K562 (cell line): ENCODE results near the gene SEMA3C. TPM values are rescaled to one million over a fixed set of nuclear protein-coding genes. Genes with fewer than 3 reads are reported as not detected.

ENCODE experiments used
- ATAC-seq: fragments of 200-7000 bp; cut with Tn5 transposase; 3 replicates; pipeline ENCODE4 v1.9.1; 2020; ENCODE audit warnings: moderate library complexity
- BruUV-seq: library from RNA; stranded (reverse); fragments of 400-500 nt; replicated peaks from 2 replicates; lab custom pipeline; 2021; lab: Mats Ljungman, UMichigan
- CTCF ChIA-PET: fragments of 300-600 bp; formaldehyde crosslinking; extraction: SDS; loops from one replicate; lab custom pipeline; 2021; ENCODE audit warnings: low intra/inter-chr PET ratio; lab: Yijun Ruan, JAX
- POLR2A ChIA-PET: fragments of 300-600, 350-650 bp; sonication (Branson Sonifier 250); formaldehyde crosslinking; extraction: SDS; loops from one replicate; lab custom pipeline; 2021; ENCODE audit warnings: antibody characterized with exemption, inconsistent platforms; lab: Yijun Ruan, JAX
- DNase-seq, 4 experiments: peaks; one replicate each; pipeline versions ENCODE4 v3.0.0 to v3.0.0-alpha.2; 2011 to 2018; ENCODE audit warnings: low spot score in 3 of 4, mixed read lengths in 3 of 4; ENCODE audit errors: extremely low read depth in 1 of 4
- FAIRE-seq: peaks from 2 replicates; lab custom pipeline; 2011; peaks lifted over from hg19 to GRCh38; lab: Jason Lieb, UNC
- H2AFZ ChIP-seq: 2 replicates; pipeline ENCODE4 v1.6.0; 2011; ENCODE audit warnings: low read depth, low read length, control low read depth, inconsistent platforms
- H3K27ac ChIP-seq: fragments of 200-600 bp; 3 replicates; pipeline ENCODE4 v1.8.0; 2011; ENCODE audit warnings: low read depth, mild to moderate bottlenecking, control low read depth, inconsistent platforms, low read length, moderate library complexity, mixed read lengths; ENCODE audit errors: extremely low read depth
- H3K27me3 ChIP-seq, 2 experiments: fragments of 300-600 bp in 1 of 2; 2 replicates in 1 of 2; 3 replicates in 1 of 2; pipeline versions ENCODE4 v1.6.0 to v1.8.0; 2011; ENCODE audit warnings: inconsistent platforms in 2 of 2, low read length in 2 of 2, mild to moderate bottlenecking in 1 of 2, mixed read lengths in 1 of 2, moderate library complexity in 1 of 2; ENCODE audit not compliant: control insufficient read depth in 2 of 2, insufficient read depth in 2 of 2
- H3K36me3 ChIP-seq: fragments of 300-600 bp; 3 replicates; pipeline ENCODE4 v1.8.0; 2011; ENCODE audit warnings: mild to moderate bottlenecking, low read length, inconsistent platforms; ENCODE audit not compliant: control insufficient read depth, insufficient read depth
- H3K4me1 ChIP-seq, 2 experiments: fragments of 200-600 bp in 1 of 2; replicated peaks in 1 of 2; 2 replicates in 1 of 2; 3 replicates in 1 of 2; pipeline versions ENCODE4 v1.5.1 to v1.8.0; 2011; ENCODE audit warnings: inconsistent platforms in 2 of 2, low read length in 2 of 2, mild to moderate bottlenecking in 1 of 2, mixed read lengths in 1 of 2, moderate library complexity in 1 of 2; ENCODE audit not compliant: control insufficient read depth in 2 of 2, insufficient read depth in 2 of 2
- H3K4me2 ChIP-seq: 2 replicates; pipeline ENCODE4 v1.6.1; 2011; ENCODE audit warnings: low read length, control low read depth, inconsistent platforms, mixed read lengths; ENCODE audit not compliant: insufficient read depth
- H3K4me3 ChIP-seq: fragments of 200-600 bp; sonication (generic), shearing (Covaris generic); 2 replicates; pipeline ENCODE4 v1.5.1; 2016; ENCODE audit warnings: control low read depth, inconsistent platforms
- H3K79me2 ChIP-seq: fragments of 200-600 bp; 3 replicates; pipeline ENCODE4 v1.8.0; 2011; ENCODE audit warnings: low read length, inconsistent platforms; ENCODE audit not compliant: control insufficient read depth, insufficient read depth
- H3K9ac ChIP-seq, 2 experiments: 2 replicates each; pipeline versions ENCODE4 v1.6.0 to v1.6.1; 2011; ENCODE audit warnings: low read depth in 2 of 2, low read length in 2 of 2, control low read depth in 1 of 2, inconsistent platforms in 1 of 2, mild to moderate bottlenecking in 1 of 2, mixed read lengths in 1 of 2; ENCODE audit not compliant: insufficient read depth in 1 of 2
- H3K9me1 ChIP-seq: one replicate; pipeline ENCODE4 v1.6.0; 2011; ENCODE audit warnings: inconsistent platforms, mild to moderate bottlenecking, low read length, moderate library complexity; ENCODE audit not compliant: control insufficient read depth, insufficient read depth
- H3K9me3 ChIP-seq: replicated peaks from 2 replicates; pipeline ENCODE4 v1.5.1; 2011; ENCODE audit warnings: low read depth, low read length, inconsistent platforms; ENCODE audit not compliant: control insufficient read depth, insufficient read depth
- H4K20me1 ChIP-seq: replicated peaks from 2 replicates; pipeline ENCODE4 v1.6.1; 2011; ENCODE audit warnings: low read length, inconsistent platforms, mixed read lengths; ENCODE audit not compliant: control insufficient read depth, insufficient read depth
- DLX4 ChIP-seq: fragments of 250-450 bp; sonication (Bioruptor Pico); IDR thresholded peaks from 2 replicates; pipeline ENCODE4 v1.6.1; 2021; ENCODE audit warnings: mild to moderate bottlenecking
- PPARD ChIP-seq: fragments of 250-450 bp; sonication (Bioruptor Pico); IDR thresholded peaks from 2 replicates; pipeline ENCODE4 v1.8.0; 2022; ENCODE audit warnings: inconsistent platforms, mild to moderate bottlenecking, moderate library complexity
- SLC30A9 ChIP-seq: fragments of 250-450 bp; sonication (Bioruptor Pico); IDR thresholded peaks from 2 replicates; pipeline ENCODE4 v1.8.0; 2022; ENCODE audit warnings: mild to moderate bottlenecking, moderate library complexity
- TAF15 ChIP-seq: fragments of 200-400 bp; formaldehyde crosslinking; IDR thresholded peaks from 2 replicates; pipeline ENCODE4 v1.6.1; 2017; ENCODE audit warnings: mild to moderate bottlenecking, low read depth, low read length, moderate library complexity
- TAF9B ChIP-seq: fragments of 450-650 bp; IDR thresholded peaks from 2 replicates; pipeline ENCODE4 v1.6.1; 2018; ENCODE audit warnings: mild to moderate bottlenecking; ENCODE audit not compliant: partially characterized antibody
- THRB ChIP-seq: fragments of 450-650 bp; formaldehyde crosslinking; conservative IDR thresholded peaks from 2 replicates; pipeline ENCODE4 v1.4.0; 2022; ENCODE audit warnings: mild to moderate bottlenecking, missing genetic modification characterization
- USF2 ChIP-seq: sonication (generic); formaldehyde crosslinking; IDR thresholded peaks from 2 replicates; pipeline ENCODE4 v1.5.0; 2020; ENCODE audit warnings: missing genetic modification reagents
- ZNF140 ChIP-seq: fragments of 250-450 bp; sonication (Bioruptor Pico); IDR thresholded peaks from 2 replicates; pipeline ENCODE4 v1.8.0; 2021; ENCODE audit warnings: moderate library complexity, mild to moderate bottlenecking, inconsistent platforms
- ZNF609 ChIP-seq: sonication (generic); formaldehyde crosslinking; IDR thresholded peaks from 2 replicates; pipeline ENCODE4 v1.8.1; 2023; ENCODE audit warnings: missing genetic modification reagents, mild to moderate bottlenecking, borderline replicate concordance
- WGBS: fragments of 100-300 bp; shearing (Covaris generic); methylation state at CpG from one replicate; pipeline ENCODE4 v1.1.6; 2016; ENCODE audit warnings: low coverage, mixed read lengths; ENCODE audit not compliant: insufficient coverage; ENCODE audit errors: missing lambda C conversion rate; 5-methylcytosine and 5-hydroxymethylcytosine counted together
- in situ Hi-C: fragments of 300-500 bp; cut with MboI; formaldehyde crosslinking; loops from 4 replicates; pipeline ENCODE4 v1.15.0; 2018; ENCODE audit warnings: inconsistent platforms, mixed read lengths
- intact Hi-C: fragments of 100-400 bp; cut with micrococcal nuclease; formaldehyde crosslinking; loops from 2 replicates; pipeline ENCODE4 v1.14.2; 2022
- polyA plus RNA-seq, 8 experiments: library from polyadenylated mRNA; depleted of rRNA in 4 of 8; stranded (reverse) in 5 of 8; unstranded in 3 of 8; fragments of >200 nt; fragmentation: Nextera tagmentation in 2 of 8; fragmentation: Illumina TruSeq in 1 of 8; extraction: Ambion mirVana in 2 of 8; extraction: Trizol in 1 of 8; gene quantifications; 2 replicates each; pipeline versions ENCODE4 v1.2.1 to v1.2.3, GENCODE V29; 2011 to 2014; ENCODE audit warnings: inconsistent platforms in 1 of 8, missing spikeins in 1 of 8
- total RNA-seq, 7 experiments: library from RNA; depleted of rRNA in 6 of 7; stranded (reverse); fragments of >200 nt in 6 of 7; fragmentation: Illumina TruSeq in 2 of 7; extraction: Trizol in 2 of 7; gene quantifications; 2 replicates each; pipeline versions ENCODE4 v1.2.1 to v1.2.3, GENCODE V29; 2011 to 2021; ENCODE audit warnings: low replicate concordance in 1 of 7

SEMA3C gene
- total and polyA plus RNA-seq, 9 of the 15 experiments (the other 6 are each of a cell fraction or from before 2014, with no cell fraction given): 0.04 to 0.36 (median 0.12) TPM; not detected in 3

- no peak overlapping the region for H3K9ac ChIP-seq
- no peak for ATAC-seq
- H3K9me1 ChIP-seq: no peaks in the 10 kb centered on the region
- POLR2A ChIA-PET: interaction anchor here (0.6 kb wide), 1 partner anchor 260 kb away, joined by 3 read pairs; no protein-coding TSS in a partner anchor
- CTCF ChIA-PET: no interaction called here
- H2AFZ ChIP-seq: no peak overlapping the region
- H3K4me3 ChIP-seq: no peak overlapping the region
- no peaks in the 10 kb centered on the region for H3K9me3 ChIP-seq
- no peak for TF ChIP-seq SLC30A9 (CRISPR knock-in tag)
- TF ChIP-seq ZNF609: no peak
- TF ChIP-seq TAF15: no peak
- TF ChIP-seq ZNF140: no peak
- no peak for TF ChIP-seq USF2 (CRISPR knock-in tag)
- no peak for TF ChIP-seq THRB
- TF ChIP-seq DLX4 (CRISPR knock-in tag): no peak
- no peak for TF ChIP-seq TAF9B
- TF ChIP-seq PPARD (CRISPR knock-in tag): no peak
- H3K27ac ChIP-seq: no peak overlapping the region
- H3K36me3 ChIP-seq: no peaks in the 10 kb centered on the region
- 6% methylated on average over 2 of the region's 2 CpGs for WGBS
- H3K79me2 ChIP-seq: no peaks in the 10 kb centered on the region
- no peak for DNase-seq
- FAIRE-seq: no peak
- H4K20me1 ChIP-seq: no peaks in the 10 kb centered on the region
- peaks cover 0 to 3% of the 10 kb centered on the region in 2 experiments; a peak in 1 of 5 replicates for H3K4me1 ChIP-seq
- no TSS peak for BruUV-seq
- in situ Hi-C loops: loop anchor here (25.0 kb wide), 1 partner anchor 538 kb away; no protein-coding TSS in a partner anchor
- H3K27me3 ChIP-seq: no peaks in the 10 kb centered on the region
- intact Hi-C loops: loop anchor here (5.0 kb wide), 1 partner anchor 333 kb away; no protein-coding TSS in a partner anchor
- H3K4me2 ChIP-seq: no peak overlapping the region
Observed at GRCh38 chr7:80924090-80924489, 5.2 kb upstream of the SEMA3C start.
